Astrocyte (in vitro differentiated cells and primary cell): ENCODE data around the gene FUT8.

Source experiments
- EZH2 ChIP-seq: IDR thresholded peaks from 2 replicates; pipeline ENCODE4 v1.6.1; 2012; ENCODE audit warnings: mild to moderate bottlenecking, low read length, inconsistent platforms; ENCODE audit not compliant: insufficient read depth
- TF ChIP-seq, protein P1 (sequence below): IDR thresholded peaks from 2 replicates; pipeline ENCODE4 v1.5.1; 2011; ENCODE audit warnings: low read depth, mild to moderate bottlenecking, inconsistent platforms, low read length, moderate library complexity; ENCODE audit not compliant: insufficient read depth

DNA sequence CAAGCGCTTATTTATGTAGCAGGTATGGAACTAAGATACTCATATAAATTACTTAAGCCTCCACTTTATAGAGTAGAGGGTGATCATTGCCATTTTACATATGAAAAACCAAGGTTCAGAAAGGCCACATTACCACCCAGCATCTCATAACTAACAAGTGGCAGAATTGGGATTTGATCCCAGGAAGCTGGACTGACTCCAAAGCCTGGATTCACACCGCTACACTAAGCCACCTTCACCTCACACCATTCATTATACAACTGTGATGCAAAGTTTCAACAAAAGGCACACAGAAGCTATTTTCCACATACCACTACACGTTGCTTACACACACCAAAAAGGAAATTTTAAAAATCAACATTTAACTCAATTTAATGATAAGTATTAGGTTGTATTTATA is 370.6 kb downstream of the FUT8 start:
- TF ChIP-seq, protein P1, sequence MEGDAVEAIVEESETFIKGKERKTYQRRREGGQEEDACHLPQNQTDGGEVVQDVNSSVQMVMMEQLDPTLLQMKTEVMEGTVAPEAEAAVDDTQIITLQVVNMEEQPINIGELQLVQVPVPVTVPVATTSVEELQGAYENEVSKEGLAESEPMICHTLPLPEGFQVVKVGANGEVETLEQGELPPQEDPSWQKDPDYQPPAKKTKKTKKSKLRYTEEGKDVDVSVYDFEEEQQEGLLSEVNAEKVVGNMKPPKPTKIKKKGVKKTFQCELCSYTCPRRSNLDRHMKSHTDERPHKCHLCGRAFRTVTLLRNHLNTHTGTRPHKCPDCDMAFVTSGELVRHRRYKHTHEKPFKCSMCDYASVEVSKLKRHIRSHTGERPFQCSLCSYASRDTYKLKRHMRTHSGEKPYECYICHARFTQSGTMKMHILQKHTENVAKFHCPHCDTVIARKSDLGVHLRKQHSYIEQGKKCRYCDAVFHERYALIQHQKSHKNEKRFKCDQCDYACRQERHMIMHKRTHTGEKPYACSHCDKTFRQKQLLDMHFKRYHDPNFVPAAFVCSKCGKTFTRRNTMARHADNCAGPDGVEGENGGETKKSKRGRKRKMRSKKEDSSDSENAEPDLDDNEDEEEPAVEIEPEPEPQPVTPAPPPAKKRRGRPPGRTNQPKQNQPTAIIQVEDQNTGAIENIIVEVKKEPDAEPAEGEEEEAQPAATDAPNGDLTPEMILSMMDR = no peak
- no peak for TF ChIP-seq EZH2
